Neural progenitor cell (in vitro differentiated cells): ENCODE results near the gene LIPG.

Source experiments
- CTCF ChIP-seq: fragments of 200-600 bp; sonication (generic); IDR thresholded peaks from 2 replicates; pipeline ENCODE4 v1.5.1; 2017; ENCODE audit warnings: antibody characterized with exemption, mild to moderate bottlenecking
- EZH2 ChIP-seq: fragments of 200-600 bp; sonication (generic); IDR thresholded peaks from 2 replicates; pipeline ENCODE4 v1.6.1; 2017; ENCODE audit warnings: antibody characterized with exemption, mild to moderate bottlenecking, moderate library complexity

- TF ChIP-seq CTCF (no peak), EZH2 (no peak)
Observed at GRCh38 chr18:49529596-49529995, 32.3 kb upstream of the LIPG start.
